ENCODE measurements around the gene ANKRD12.

DNA sequence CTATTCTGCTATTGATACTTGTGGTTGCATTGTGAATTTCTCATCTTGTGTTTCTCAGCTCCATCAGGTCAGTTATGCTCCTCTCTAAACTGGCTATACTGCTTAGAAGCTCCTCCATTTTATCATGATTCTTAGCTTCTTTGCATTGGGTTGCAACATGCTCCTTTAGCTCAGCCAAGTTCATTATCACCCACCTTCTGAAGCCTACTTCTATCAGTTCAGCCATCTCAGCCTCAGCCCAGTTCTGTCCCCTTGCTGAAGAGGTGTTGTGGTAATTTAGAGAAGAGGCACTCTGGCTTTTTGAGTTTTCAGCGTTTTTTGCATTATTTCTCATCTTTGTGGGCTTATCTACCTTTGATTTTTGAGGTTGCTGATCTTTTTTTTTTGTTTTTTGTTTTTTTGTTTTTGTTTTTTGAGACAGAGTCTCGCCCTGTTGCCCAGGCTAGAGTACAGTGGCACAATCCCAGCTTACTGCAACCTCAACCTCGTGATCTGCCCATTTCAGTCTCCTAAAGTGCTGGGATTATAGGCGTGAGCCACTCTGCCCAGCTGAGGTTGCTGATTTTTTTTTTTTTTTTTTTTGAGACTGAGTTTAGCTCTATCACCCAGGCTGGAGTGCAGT lies 36.0 kb downstream of the ANKRD12 start:
- TF ChIP-seq CTCF (IDR thresholded peaks at IDR 0.05) = no peak
- TF ChIP-seq POLR2AphosphoS5 (IDR thresholded peaks at IDR 0.05) = no peak
- TF ChIP-seq POLR2A (IDR thresholded peaks at IDR 0.05) = no peak

Data from breast epithelium (tissue), 3 donors.